Ascending aorta (tissue), 2 donors: Measurements from ENCODE around the gene ABCA1. TPM values are rescaled to one million over a fixed set of nuclear protein-coding genes. Genes with fewer than 3 reads are reported as not detected.

Source experiments
- DNase-seq, 2 donors: peaks; one replicate each; pipeline ENCODE4 v3.0.0-alpha.2; 2019; ENCODE audit warnings: low spot score in 2 of 2
- H3K27ac ChIP-seq, 2 donors: fragments of 200-600 bp; sonication (generic); one replicate each; pipeline ENCODE4 v1.5.1; 2016 to 2017; ENCODE audit warnings: mild to moderate bottlenecking in 1 of 2
- H3K27me3 ChIP-seq: fragments of 200-600 bp; sonication (generic); one replicate; pipeline ENCODE4 v1.5.1; 2017
- H3K36me3 ChIP-seq, 2 donors: fragments of 200-600 bp; sonication (generic); one replicate each; pipeline ENCODE4 v1.5.1; 2016
- H3K4me1 ChIP-seq, 2 donors: fragments of 200-600 bp; sonication (generic); one replicate each; pipeline ENCODE4 v1.5.1; 2016 to 2017; ENCODE audit warnings: mild to moderate bottlenecking in 1 of 2
- H3K4me3 ChIP-seq, 2 donors: fragments of 200-600 bp; sonication (generic); one replicate each; pipeline ENCODE4 v1.5.1; 2016 to 2017; ENCODE audit warnings: mild to moderate bottlenecking in 1 of 2
- H3K9me3 ChIP-seq, 2 donors: fragments of 200-600 bp; sonication (generic); one replicate each; pipeline ENCODE4 v1.5.1; 2016
- CTCF ChIP-seq, 3 experiments: fragments of 200-600 bp in 2 of 3; fragments of 450-650 bp in 1 of 3; sonication (generic) in 2 of 3; IDR thresholded peaks; one replicate each; pipeline ENCODE4 v1.5.1; 2016 to 2019; ENCODE audit warnings: antibody characterized with exemption in 3 of 3, mild to moderate bottlenecking in 1 of 3, moderate library complexity in 1 of 3
- intact Hi-C: fragments of 100-400 bp; cut with DNase I; formaldehyde crosslinking; loops from one replicate; pipeline ENCODE4 v1.15.1; 2023
- total RNA-seq: library from RNA; depleted of rRNA; stranded (reverse); fragments of >200 nt; gene quantifications from one replicate; pipeline ENCODE4 v1.1.0, GENCODE V29; 2016

The ABCA1 gene
- total RNA-seq, 1 donor from 2014 or later = 14.0 TPM

- H3K9me3 ChIP-seq = no peaks in the 10 kb centered on the region
- H3K27ac ChIP-seq = no peak overlapping the region
- no peak overlapping the region for H3K4me3 ChIP-seq
- no peak for TF ChIP-seq CTCF (IDR thresholded peaks at IDR 0.05)
- no peaks in the 10 kb centered on the region for H3K27me3 ChIP-seq
- peaks cover 42 to 68% of the 10 kb centered on the region in 2 donors for H3K36me3 ChIP-seq
- DNase-seq = no peak
- intact Hi-C loops = no loop called here
- H3K4me1 ChIP-seq = no peaks in the 10 kb centered on the region
Observed at GRCh38 chr9:104836767-104837166, 91.2 kb downstream of the ABCA1 start.

GRCh38 chr9:104836235-104836634, 91.7 kb downstream of the ABCA1 start:
- no peak for TF ChIP-seq CTCF (IDR thresholded peaks at IDR 0.05)
- Histone ChIP-seq H3K9me3 (no peaks in the 10 kb centered on the region), H3K4me1 (no peaks in the 10 kb centered on the region), H3K27ac (no peak overlapping the region), H3K27me3 (no peaks in the 10 kb centered on the region), H3K4me3 (no peak overlapping the region), H3K36me3 (peaks cover 43 to 73% of the 10 kb centered on the region in 2 donors)
- intact Hi-C loops = no loop called here
- no peak for DNase-seq

GRCh38 chr9:104835161-104835560, 92.8 kb downstream of the ABCA1 start:
- Histone ChIP-seq H3K4me3 (no peak overlapping the region), H3K4me1 (no peaks in the 10 kb centered on the region), H3K27me3 (no peaks in the 10 kb centered on the region), H3K36me3 (peaks cover 47 to 84% of the 10 kb centered on the region in 2 donors), H3K27ac (no peak overlapping the region), H3K9me3 (no peaks in the 10 kb centered on the region)
- intact Hi-C loops = no loop called here
- TF ChIP-seq CTCF (IDR thresholded peaks at IDR 0.05) = no peak
- DNase-seq = no peak

GRCh38 chr9:104833696-104834095, 94.3 kb downstream of the ABCA1 start:
- Histone ChIP-seq H3K27ac (no peak overlapping the region), H3K4me1 (no peaks in the 10 kb centered on the region), H3K36me3 (peaks cover 44 to 85% of the 10 kb centered on the region in 2 donors), H3K9me3 (no peaks in the 10 kb centered on the region), H3K27me3 (no peaks in the 10 kb centered on the region), H3K4me3 (no peak overlapping the region)
- TF ChIP-seq CTCF (IDR thresholded peaks at IDR 0.05) = no peak
- intact Hi-C loops = no loop called here
- no peak for DNase-seq

GRCh38 chr9:104831681-104832080, 96.3 kb downstream of the ABCA1 start:
- peaks cover 53 to 91% of the 10 kb centered on the region in 2 donors for H3K36me3 ChIP-seq
- no peaks in the 10 kb centered on the region for H3K4me1 ChIP-seq
- no peak overlapping the region for H3K27ac ChIP-seq
- no peak for TF ChIP-seq CTCF (IDR thresholded peaks at IDR 0.05)
- no peaks in the 10 kb centered on the region for H3K27me3 ChIP-seq
- DNase-seq = no peak
- intact Hi-C loops = no loop called here
- no peak overlapping the region for H3K4me3 ChIP-seq
- no peaks in the 10 kb centered on the region for H3K9me3 ChIP-seq

GRCh38 chr9:104826911-104827310, 101.0 kb downstream of the ABCA1 start:
- Histone ChIP-seq H3K36me3 (peaks cover 85 to 98% of the 10 kb centered on the region in 2 donors), H3K4me1 (no peaks in the 10 kb centered on the region), H3K27ac (no peak overlapping the region), H3K4me3 (no peak overlapping the region), H3K9me3 (no peaks in the 10 kb centered on the region), H3K27me3 (no peaks in the 10 kb centered on the region)
- DNase-seq = no peak
- no peak for TF ChIP-seq CTCF (IDR thresholded peaks at IDR 0.05)
- intact Hi-C loops = no loop called here
